ENCODE data around the gene WDR59.
"Not testable (repeated sequence)": the region's sequence is repeated elsewhere in the genome, so short reads cannot be mapped to it uniquely, and the experiment has no call there.

WDR59 gene

GRCh38 chr16:75012380-75013081 lies 27.6 kb upstream of the WDR59 start:
- peak in 3 of 4 experiments; percentile 8 to 33 (median 30) for DNase-seq

GRCh38 chr16:75011634-75012307 lies 26.8 kb upstream of the WDR59 start:
- peak; percentile 60 to 87 (median 68) for DNase-seq

GRCh38 chr16:75010427-75010826 lies 25.5 kb upstream of the WDR59 start:
- DNase-seq: no peak

- DNase-seq: no peak
Measured at GRCh38 chr16:75007443-75007842, 22.5 kb upstream of the WDR59 start.

- DNase-seq: no peak
Measured at GRCh38 chr16:75005697-75006096, 20.8 kb upstream of the WDR59 start.

GRCh38 chr16:75004460-75004859 lies 19.5 kb upstream of the WDR59 start:
- DNase-seq: no peak

GRCh38 chr16:75003931-75004330 lies 19.0 kb upstream of the WDR59 start:
- no peak for DNase-seq

GRCh38 chr16:75002474-75002873 lies 17.6 kb upstream of the WDR59 start:
- DNase-seq: peak in 3 of 4 experiments; percentile 27 to 52 (median 43)

- DNase-seq: peak in 1 of 4 experiments; percentile 18
Measured at GRCh38 chr16:75000481-75001081, 15.7 kb upstream of the WDR59 start.

- peak in 2 of 4 experiments; percentile 22 to 24 for DNase-seq
Measured at GRCh38 chr16:74999609-75000480, 14.9 kb upstream of the WDR59 start.

GRCh38 chr16:74999219-74999608 lies 14.3 kb upstream of the WDR59 start:
- DNase-seq: peak in 3 of 4 experiments; percentile 42 to 71 (median 58)

GRCh38 chr16:74998481-74999218 lies 13.7 kb upstream of the WDR59 start, which contains the start of gene ZNRF1:
ZNRF1 (plus strand) TSS chr16:74999024; CDS start chr16:74999672, 648 bp downstream.
- DNase-seq: peak; percentile 80 to 92 (median 88)

GRCh38 chr16:74997042-74997491 lies 12.1 kb upstream of the WDR59 start:
- peak in 1 of 4 experiments; percentile 7 for DNase-seq

GRCh38 chr16:74995986-74996385 lies 11.1 kb upstream of the WDR59 start:
- DNase-seq: no peak

- DNase-seq: no peak
Measured at GRCh38 chr16:74991593-74992403, 6.9 kb upstream of the WDR59 start.

- no peak for DNase-seq
Measured at GRCh38 chr16:74991268-74991592, 6.3 kb upstream of the WDR59 start.

GRCh38 chr16:74990832-74991231 lies 5.9 kb upstream of the WDR59 start:
- DNase-seq: no peak

- not testable (repeated sequence) for DNase-seq
Measured at GRCh38 chr16:74989864-74990263, 4.9 kb upstream of the WDR59 start.

- no peak for DNase-seq
Measured at GRCh38 chr16:74987027-74987681, 2.2 kb upstream of the WDR59 start.

GRCh38 chr16:74984194-74984528 lies 762 bp downstream of the WDR59 start:
- DNase-seq: no peak

- peak in 2 of 4 experiments; percentile 37 to 44 for DNase-seq
Measured at GRCh38 chr16:74982256-74982655, 2.7 kb downstream of the WDR59 start.
